ENCODE results near the gene FAM180B. TPM values are rescaled to one million over a fixed set of nuclear protein-coding genes. Genes with fewer than 3 reads are reported as not detected.

Gene FAM180B
- total and polyA plus RNA-seq, 2 of the 8 experiments (the other 6 are each of a cell fraction or from before 2014, with no cell fraction given) = 0.09 TPM; not detected in 1

DNA sequence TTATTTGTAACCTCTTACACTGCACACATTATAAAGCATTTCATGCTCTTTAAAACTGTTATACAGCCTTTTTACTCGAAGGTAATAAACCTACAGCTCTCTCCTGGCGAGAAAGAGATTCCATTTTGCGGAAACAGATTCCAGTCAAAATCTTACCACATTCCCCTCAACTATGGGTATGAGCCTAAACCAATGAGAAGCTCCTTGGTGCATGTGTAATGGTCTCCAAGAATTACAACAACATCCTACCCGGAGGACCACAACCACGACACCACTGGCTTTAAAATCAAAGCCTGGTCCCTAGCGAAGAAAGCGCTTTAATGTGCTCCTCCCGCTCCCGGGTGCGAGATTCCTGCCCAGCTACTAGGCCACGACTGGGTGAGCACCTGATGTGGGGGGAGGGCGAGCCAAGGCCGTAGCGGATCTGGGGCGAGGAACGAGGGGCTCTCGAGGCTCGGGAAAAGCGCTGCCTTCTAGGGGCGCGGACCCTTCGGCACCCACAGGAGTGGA lies 34.4 kb upstream of the FAM180B start:
- Histone ChIP-seq H4K20me1 (replicated peaks in 1 of 2; ENCODE audit: control insufficient read depth in 1 of 2, insufficient read depth in 2 of 2, low read length in 2 of 2) (peaks cover 13 to 19% of the 10 kb centered on the region in 2 experiments), H2BK12ac (ENCODE audit: low read depth, low read length) (peak overlapping the region; percentile 80)

More for the DNA sequence above, 34.4 kb upstream of the FAM180B start:
- H2BK120ac ChIP-seq (replicated peaks; ENCODE audit: low read depth, low read length) = peak overlapping the region; percentile 55
- H2AFZ ChIP-seq (ENCODE audit: low read length) = no peak overlapping the region
- H2BK5ac ChIP-seq (ENCODE audit: low read depth, low read length) = peak overlapping the region; percentile 96
- peak overlapping the region; percentile 0 for H3K14ac ChIP-seq (ENCODE audit: insufficient read length)
- peak overlapping the region; percentile 79 to 91 (median 86) for H3K9ac ChIP-seq (replicated peaks in 1 of 4; ENCODE audit: extremely low read depth in 1 of 4, low read depth in 3 of 4, low read length in 3 of 4)
- peak overlapping the region; percentile 84 for H3K27ac ChIP-seq (ENCODE audit: low read depth, low read length)
- H3K23ac ChIP-seq (ENCODE audit: insufficient read length) = no peak overlapping the region
- H3K23me2 ChIP-seq (ENCODE audit: low read depth, low read length) = peaks cover 3% of the 10 kb centered on the region; the same call in 1 of the 2 replicates
- no peaks in the 10 kb centered on the region for H3K79me1 ChIP-seq (ENCODE audit: low read depth, low read length)
- no peaks in the 10 kb centered on the region for H3K27me3 ChIP-seq (replicated peaks in 1 of 4; ENCODE audit: control insufficient read depth in 3 of 4, extremely low read depth in 1 of 4, insufficient read depth in 3 of 4, low read length in 3 of 4)
- peak overlapping the region; percentile 68 to 96 (median 86) for H3K4me3 ChIP-seq (ENCODE audit: extremely low read depth in 1 of 4, insufficient read depth in 2 of 4, low read depth in 3 of 4, low read length in 4 of 4)
- H2AK5ac ChIP-seq (ENCODE audit: low read depth, low read length) = peak overlapping the region; percentile 96; the same call in 1 of the 2 replicates
- peak overlapping the region; percentile 97; the same call in 1 of the 2 replicates for H4K8ac ChIP-seq (ENCODE audit: extremely low read depth, insufficient read depth, low read length)
- H4K5ac ChIP-seq (ENCODE audit: insufficient read length, low read depth, low read length) = peak overlapping the region; percentile 87
- no peak overlapping the region for H2BK20ac ChIP-seq (ENCODE audit: low read length)
- 3% methylated on average over 22 of the region's 22 CpGs; no CpG with 5 or more reads in 1 of the 2 experiments for WGBS, 2 experiments (ENCODE audit: extremely low coverage in 1 of 2, insufficient coverage in 1 of 2, insufficient read length in 1 of 2, insufficient replicate concordance in 2 of 2, low coverage in 1 of 2, low lambda C conversion rate in 2 of 2, missing lambda C conversion rate in 1 of 2)
- ChIA-PET POLR2A (ENCODE audit: partially characterized antibody) (interaction anchor here (0.6 to 5.0 kb wide), 21 partner anchors 9 to 338 kb away, joined by 3 to 65 read pairs (median 5); partner anchors contain the start of genes KBTBD4, NDUFS3 and PTPMT1), CTCF (ENCODE audit: partially characterized antibody) (interaction anchor here (0.7 to 2.3 kb wide), 12 partner anchors 12 to 139 kb away, joined by 3 to 25 read pairs (median 4); no protein-coding TSS in a partner anchor)
- DNase-seq (ENCODE audit: low read depth in 1 of 2, low spot score in 2 of 2) (peak in 1 of 2 experiments; percentile 58), FAIRE-seq (no peak)
- peak overlapping the region; percentile 73 to 85 for H3K4me2 ChIP-seq (ENCODE audit: insufficient read depth in 1 of 2, low read depth in 2 of 2, low read length in 2 of 2)
- H2BK15ac ChIP-seq (ENCODE audit: low read length) = peak overlapping the region; percentile 81; the same call in 1 of the 2 replicates
- peak overlapping the region; percentile 92 for H3K4ac ChIP-seq (replicated peaks; ENCODE audit: insufficient read length, low read depth, low read length)
- H3K18ac ChIP-seq (ENCODE audit: extremely low read depth, low read length) = peak overlapping the region; percentile 82
- peaks cover 0 to 2% (median 0%) of the 10 kb centered on the region in 4 experiments; a peak in 1 of 7 replicates for H3K4me1 ChIP-seq (replicated peaks in 1 of 4; ENCODE audit: control insufficient read depth in 3 of 4, insufficient read depth in 4 of 4, low read length in 3 of 4)
- H3K9me3 ChIP-seq (ENCODE audit: insufficient read depth in 2 of 2, low read depth in 1 of 2, low read length in 1 of 2) = no peaks in the 10 kb centered on the region
- peak overlapping the region; percentile 89 for H3K56ac ChIP-seq (replicated peaks; ENCODE audit: insufficient read length, low read depth, low read length)
- peaks cover 42 to 56% of the 10 kb centered on the region in 2 experiments for H3K79me2 ChIP-seq (ENCODE audit: control insufficient read depth in 1 of 2, insufficient read depth in 2 of 2, low read length in 2 of 2)
- peaks cover 0 to 6% (median 0%) of the 10 kb centered on the region in 4 experiments; a peak in 1 of 8 replicates for H3K36me3 ChIP-seq (ENCODE audit: control insufficient read depth in 2 of 4, insufficient read depth in 4 of 4, low read length in 3 of 4)
- TF ChIP-seq TBP (IDR thresholded peaks at IDR 0.05; ENCODE audit: low read depth, low read length) = peak; percentile 30; the same call in 1 of the 2 replicates
- peak; percentile 11 for TF ChIP-seq TAF7 (optimal IDR thresholded peaks at IDR 0.05; ENCODE audit: borderline replicate concordance, low read depth, low read length)
- peak in 1 of 2 experiments; percentile 54; a peak in 1 of 4 replicates for TF ChIP-seq SIN3A (conservative IDR thresholded peaks at IDR 0.05 in 1 of 2, IDR thresholded peaks at IDR 0.05 in 1 of 2; ENCODE audit: low read depth in 1 of 2, low read length in 2 of 2)
- TF ChIP-seq JUN (IDR thresholded peaks at IDR 0.05; ENCODE audit: low read depth, low read length) = no peak
- peak; percentile 84 for TF ChIP-seq SAP30 (IDR thresholded peaks at IDR 0.05; ENCODE audit: insufficient read depth, insufficient replicate concordance, low read length)
- TF ChIP-seq TAF1 (IDR thresholded peaks at IDR 0.05; ENCODE audit: low read depth, low read length) = 0 out of 2 replicates have a peak, but pooled peaks have one; percentile 32
- peak overlapping the region; percentile 69 for H4K91ac ChIP-seq (replicated peaks; ENCODE audit: insufficient read length, low read length)
